Suprapubic skin (tissue), 4 donors: ENCODE measurements around the gene IMP4.

Experiments used
- POLR2A ChIP-seq, 2 donors: fragments of 450-650 bp; IDR thresholded peaks; one replicate each; pipeline ENCODE4 v1.6.1; 2017; ENCODE audit warnings: antibody characterized with exemption in 2 of 2, mild to moderate bottlenecking in 2 of 2, moderate library complexity in 2 of 2
- POLR2AphosphoS5 ChIP-seq, 3 donors: sonication (generic); formaldehyde crosslinking; IDR thresholded peaks; one replicate each; pipeline ENCODE4 v1.6.1; 2017; ENCODE audit warnings: antibody characterized with exemption in 3 of 3
- TF ChIP-seq, protein P1 (sequence below), 2 donors: fragments of 200-600 bp in 1 of 2; fragments of 450-650 bp in 1 of 2; sonication (generic) in 1 of 2; IDR thresholded peaks; one replicate each; pipeline ENCODE4 v1.5.1; 2016 to 2019; ENCODE audit warnings: antibody characterized with exemption in 2 of 2, mild to moderate bottlenecking in 1 of 2, moderate library complexity in 1 of 2

DNA sequence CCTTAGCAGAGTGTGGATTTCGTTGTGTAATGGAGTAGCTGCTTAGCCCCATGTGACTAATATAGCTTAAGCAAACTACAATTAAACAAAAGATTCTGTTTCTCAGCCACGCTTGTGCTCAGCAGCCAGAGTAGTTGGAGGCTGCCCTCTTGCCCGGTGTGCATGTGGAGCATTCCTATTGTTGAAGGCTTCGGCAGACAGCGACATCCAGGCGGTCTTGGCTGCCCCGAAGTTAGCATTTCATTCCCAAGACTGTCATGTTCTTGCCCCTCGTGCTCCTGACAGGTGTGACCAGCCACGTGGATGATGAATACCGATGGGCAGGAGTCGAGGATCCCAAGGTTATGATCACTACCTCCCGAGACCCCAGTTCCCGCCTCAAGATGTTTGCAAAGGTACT, 2.4 kb downstream of the IMP4 start:
- TF ChIP-seq POLR2A (IDR thresholded peaks at IDR 0.05) (no peak), POLR2AphosphoS5 (IDR thresholded peaks at IDR 0.05) (no peak)
- TF ChIP-seq, protein P1, sequence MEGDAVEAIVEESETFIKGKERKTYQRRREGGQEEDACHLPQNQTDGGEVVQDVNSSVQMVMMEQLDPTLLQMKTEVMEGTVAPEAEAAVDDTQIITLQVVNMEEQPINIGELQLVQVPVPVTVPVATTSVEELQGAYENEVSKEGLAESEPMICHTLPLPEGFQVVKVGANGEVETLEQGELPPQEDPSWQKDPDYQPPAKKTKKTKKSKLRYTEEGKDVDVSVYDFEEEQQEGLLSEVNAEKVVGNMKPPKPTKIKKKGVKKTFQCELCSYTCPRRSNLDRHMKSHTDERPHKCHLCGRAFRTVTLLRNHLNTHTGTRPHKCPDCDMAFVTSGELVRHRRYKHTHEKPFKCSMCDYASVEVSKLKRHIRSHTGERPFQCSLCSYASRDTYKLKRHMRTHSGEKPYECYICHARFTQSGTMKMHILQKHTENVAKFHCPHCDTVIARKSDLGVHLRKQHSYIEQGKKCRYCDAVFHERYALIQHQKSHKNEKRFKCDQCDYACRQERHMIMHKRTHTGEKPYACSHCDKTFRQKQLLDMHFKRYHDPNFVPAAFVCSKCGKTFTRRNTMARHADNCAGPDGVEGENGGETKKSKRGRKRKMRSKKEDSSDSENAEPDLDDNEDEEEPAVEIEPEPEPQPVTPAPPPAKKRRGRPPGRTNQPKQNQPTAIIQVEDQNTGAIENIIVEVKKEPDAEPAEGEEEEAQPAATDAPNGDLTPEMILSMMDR (IDR thresholded peaks at IDR 0.05), result no peak
